ENCODE data around the gene PDZD2.
"Not testable (repeated sequence)": the region's sequence is repeated elsewhere in the genome, so short reads cannot be mapped to it uniquely, and the experiment has no call there.

PDZD2 gene

GRCh38 chr5:31692561-31693221 lies 53.8 kb downstream of the PDZD2 start:
- no peak for DNase-seq

GRCh38 chr5:31698673-31699072 lies 59.7 kb downstream of the PDZD2 start:
- no peak for DNase-seq

GRCh38 chr5:31701642-31702299 lies 62.8 kb downstream of the PDZD2 start:
- no peak for DNase-seq

- DNase-seq: no peak
These were observed 63.8 kb downstream of the PDZD2 start for GRCh38 chr5:31702712-31703111.

DNA sequence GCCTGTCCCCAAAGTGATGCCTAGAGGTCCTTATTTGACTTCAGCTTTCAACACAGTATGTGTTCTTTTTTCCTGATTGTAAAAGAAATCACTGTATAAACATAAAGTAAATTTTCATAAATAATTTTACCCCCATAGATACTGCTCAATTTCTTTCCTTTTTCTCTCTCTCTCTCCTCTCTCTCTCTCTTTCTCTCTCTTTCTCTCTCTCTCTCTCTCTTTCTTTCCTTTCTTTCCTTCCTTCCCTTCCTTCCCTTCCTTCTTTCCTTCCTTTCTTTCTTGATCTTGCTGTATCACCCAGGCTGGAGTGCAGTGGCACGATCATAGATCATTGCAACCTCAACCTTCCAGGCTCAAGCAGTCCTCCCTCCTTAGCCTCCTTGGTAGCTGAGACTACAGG lies 64.8 kb downstream of the PDZD2 start:
- DNase-seq: no peak

- no peak for DNase-seq
These were observed 67.3 kb downstream of the PDZD2 start for GRCh38 chr5:31706186-31706585.

DNA sequence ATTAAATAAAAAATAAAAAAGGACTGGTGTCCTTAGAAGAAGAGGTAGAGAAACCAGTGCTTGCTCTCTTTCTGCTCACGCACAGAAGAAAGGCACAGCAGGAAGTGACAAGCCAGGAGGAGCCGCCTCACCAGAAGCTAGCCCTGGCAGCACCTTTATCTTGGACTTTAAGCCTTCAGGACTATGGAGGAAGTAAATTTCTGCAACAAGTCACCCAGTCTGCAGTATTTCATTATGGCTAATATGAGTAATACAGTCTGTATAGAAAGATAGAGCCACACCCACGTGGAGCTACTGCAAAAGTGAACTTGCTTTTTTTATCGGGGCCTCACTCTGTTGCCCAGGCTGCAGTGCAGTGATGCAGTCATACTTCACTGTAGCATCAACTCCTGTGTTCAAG lies 68.4 kb downstream of the PDZD2 start:
- no peak for DNase-seq

DNA sequence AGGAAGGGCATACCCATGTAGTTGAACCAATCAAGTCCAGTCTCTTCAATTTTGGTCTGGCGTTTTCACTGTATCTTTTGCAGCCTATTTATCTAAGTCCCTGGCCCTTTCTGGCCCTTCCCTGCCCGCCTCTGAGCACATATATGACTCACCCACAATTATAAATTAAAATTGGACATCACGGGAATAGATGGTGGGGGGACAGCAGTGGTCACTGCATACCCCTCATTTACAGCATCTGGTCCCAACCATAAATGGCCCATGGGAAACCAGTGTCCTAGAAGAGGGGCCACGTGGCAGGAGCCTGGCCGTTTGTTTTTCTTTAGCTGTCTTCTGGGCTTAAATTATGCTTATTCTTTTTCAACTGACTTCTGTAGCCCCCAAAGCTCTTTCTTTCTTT lies 69.2 kb downstream of the PDZD2 start:
- no peak for DNase-seq

GRCh38 chr5:31711363-31711762 lies 72.4 kb downstream of the PDZD2 start:
- no peak for DNase-seq

DNA sequence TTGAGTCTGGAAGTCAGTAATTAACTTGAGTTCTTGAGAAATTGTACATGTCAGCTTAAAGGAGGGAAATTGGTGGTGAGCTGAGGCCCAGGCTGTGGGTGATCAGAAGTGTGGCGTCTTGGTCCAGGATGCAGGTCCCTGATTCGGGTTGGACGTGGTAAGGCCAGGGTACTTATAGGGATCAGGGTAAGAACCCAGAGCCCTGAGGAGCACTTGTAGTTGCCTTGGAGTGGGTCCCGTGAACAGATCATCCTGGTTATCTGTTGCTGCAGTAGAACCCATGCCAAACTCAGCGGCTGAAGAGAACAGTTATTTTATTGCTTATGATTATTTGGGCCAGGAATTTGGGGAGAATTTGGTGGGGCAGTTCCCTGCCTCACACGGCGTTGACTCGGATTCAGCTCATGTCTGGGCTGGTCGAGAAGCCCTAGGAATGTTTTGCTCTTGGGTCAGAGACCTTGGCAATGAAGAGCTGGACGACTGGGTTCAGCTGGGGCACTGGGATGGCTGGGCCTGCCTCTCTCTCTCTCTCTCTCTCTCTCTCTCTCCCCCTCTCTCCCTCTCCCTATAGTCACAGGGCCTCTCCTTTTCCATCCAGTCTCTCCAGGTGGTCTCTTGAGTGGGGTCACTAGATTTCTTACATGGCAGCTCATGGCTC lies 73.1 kb downstream of the PDZD2 start:
- no peak for DNase-seq

DNA sequence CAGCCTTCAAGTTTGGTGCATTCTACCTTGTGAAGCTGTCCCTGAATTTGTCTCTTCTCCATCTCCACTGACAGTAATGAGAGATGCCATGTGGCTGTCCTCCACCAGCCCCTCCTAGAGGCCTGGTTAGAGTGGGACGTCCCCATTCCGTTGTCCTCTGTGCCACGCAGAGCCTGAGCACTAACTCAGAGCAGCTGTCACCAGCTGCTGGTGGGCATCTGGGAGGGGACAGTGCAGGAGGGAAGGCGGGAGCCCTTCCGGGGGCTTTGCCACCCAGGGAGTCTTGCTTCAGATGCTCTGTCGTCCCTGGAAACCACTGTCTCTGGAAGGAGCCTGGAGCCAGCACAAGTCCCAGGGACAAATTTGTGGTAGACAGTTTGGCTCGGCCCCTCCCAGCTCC lies 78.6 kb downstream of the PDZD2 start:
- no peak for DNase-seq

GRCh38 chr5:31720004-31720403 lies 81.1 kb downstream of the PDZD2 start:
- DNase-seq: no peak

GRCh38 chr5:31720811-31721345 lies 81.9 kb downstream of the PDZD2 start:
- no peak for DNase-seq

DNA sequence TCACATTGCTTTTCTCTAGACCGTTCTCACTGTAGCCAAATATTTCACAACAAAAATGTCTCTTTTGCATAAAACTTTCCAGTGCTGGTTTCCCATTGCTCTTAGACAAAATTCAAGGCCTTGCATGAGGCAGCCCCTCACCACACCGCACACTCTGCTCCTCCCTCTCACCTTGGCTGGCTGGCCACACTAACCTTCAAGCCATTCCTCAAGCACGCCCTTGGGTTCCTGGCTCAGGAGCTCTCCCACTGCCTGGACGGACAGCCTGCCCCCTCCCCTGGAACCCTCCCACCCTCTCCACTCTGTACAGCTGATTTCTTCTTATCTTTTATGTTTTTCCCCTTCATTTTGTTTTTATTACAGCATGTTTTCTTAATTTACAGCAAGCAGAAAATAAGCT lies 83.2 kb downstream of the PDZD2 start:
- DNase-seq: no peak

DNA sequence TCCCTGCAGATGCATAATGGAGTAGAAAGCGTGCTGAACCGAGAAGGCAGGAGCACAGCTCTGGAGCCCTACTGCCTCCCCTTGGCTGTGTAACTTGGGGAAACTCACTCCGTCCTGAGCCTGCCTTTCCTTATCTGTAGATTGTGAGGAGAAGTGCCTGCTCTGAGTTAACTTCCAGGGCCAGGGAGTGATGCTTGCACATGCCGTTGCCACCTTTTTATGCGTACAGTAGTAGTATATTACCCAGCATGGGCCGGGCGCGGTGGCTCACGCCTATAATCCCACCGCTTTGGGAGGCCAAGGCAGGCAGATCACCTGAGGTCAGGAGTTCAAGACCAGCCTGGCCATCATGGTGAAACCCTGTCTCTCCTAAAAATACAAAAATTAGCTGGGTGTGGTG lies 87.1 kb downstream of the PDZD2 start:
- DNase-seq: no peak

DNA sequence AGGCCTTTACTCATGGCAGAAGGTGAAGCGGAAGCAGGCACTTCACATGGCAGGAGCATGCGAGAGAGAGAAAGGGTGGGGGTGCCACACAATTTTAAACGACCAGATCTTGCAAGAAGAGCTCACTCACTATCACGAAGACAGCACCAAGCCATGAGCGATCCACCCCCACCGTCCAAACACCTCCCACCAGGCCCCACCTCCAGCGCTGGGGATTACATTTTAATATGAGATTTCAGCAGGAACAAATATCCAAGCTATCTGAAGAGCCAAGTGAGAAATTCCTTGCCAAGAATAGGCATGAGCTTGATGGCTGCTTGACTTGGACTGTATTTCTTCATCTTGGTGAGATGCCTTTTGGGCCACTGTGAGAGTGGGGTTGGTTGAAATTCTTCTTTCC lies 88.0 kb downstream of the PDZD2 start:
- DNase-seq: no peak

GRCh38 chr5:31728039-31728438 lies 89.1 kb downstream of the PDZD2 start:
- no peak for DNase-seq

DNA sequence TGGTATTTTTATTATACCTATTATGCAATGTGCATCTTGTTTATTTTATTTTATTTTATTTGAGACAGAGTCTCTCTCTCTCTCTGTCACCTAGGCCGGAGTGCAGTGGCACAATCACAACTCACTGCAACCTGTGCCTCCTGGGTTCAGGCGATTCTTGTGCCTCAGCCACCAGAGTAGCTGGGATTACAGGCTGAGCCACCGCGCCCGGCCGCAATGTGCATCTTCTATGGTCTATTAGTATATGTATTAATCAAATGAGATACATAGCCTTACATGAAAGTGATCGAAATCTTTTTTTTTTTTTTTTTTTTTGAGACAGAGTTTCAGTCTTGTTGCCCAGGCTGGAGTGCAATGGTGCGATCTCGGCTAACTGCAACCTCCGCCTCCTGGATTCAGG lies 89.9 kb downstream of the PDZD2 start:
- not testable (repeated sequence) for DNase-seq

- no peak for DNase-seq
These were observed 91.2 kb downstream of the PDZD2 start for GRCh38 chr5:31730139-31730538.

GRCh38 chr5:31731016-31731415 lies 92.1 kb downstream of the PDZD2 start:
- DNase-seq: no peak

DNA sequence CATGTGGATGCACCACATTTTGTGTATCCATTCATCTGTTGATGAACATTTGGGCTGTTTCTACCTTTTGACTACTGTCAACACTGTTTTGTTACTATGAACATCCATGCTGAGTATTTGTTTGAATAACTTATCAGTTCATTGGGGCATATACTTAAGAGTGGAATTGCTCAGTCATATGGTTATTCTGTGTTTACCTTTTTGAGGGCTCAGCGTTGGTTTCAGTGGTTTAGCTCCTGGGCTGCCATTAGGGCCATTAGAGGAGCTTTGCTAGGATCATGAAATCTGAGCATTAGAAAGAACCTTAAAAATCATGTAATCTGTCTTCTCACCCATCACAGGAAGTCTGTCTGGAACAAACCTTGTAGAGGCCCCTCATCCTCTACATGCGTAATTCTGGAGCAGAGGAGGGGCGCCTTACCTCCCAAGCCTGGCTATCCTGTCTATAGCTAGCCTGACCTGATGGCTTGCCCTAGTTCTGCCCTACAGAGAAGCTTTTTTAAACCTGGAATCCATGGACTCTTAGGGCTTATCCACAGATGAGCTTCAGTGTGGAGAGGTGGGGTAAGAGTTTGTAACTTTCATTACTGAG lies 92.9 kb downstream of the PDZD2 start:
- no peak for DNase-seq

- DNase-seq: not testable (repeated sequence)
These were observed 93.9 kb downstream of the PDZD2 start for GRCh38 chr5:31732821-31733220.

DNA sequence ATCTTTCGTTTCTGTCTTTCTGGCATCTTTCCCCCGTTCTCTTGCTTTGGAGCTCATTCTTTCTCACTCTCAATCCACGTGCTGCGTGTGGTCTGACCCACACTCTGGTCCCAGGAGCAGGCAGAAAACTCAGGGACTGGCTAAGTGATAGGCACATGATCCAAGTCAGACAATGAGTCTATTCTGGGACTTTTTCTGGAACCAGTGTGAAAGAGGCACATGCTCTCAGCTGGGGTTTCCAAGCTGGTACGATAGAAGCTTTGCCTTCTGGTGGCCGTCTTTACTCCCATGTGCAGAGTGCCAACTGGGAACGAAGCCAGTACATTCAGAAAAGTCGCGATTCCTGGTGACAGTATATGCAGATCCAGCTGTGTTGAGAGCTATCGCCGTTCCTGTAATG lies 94.4 kb downstream of the PDZD2 start:
- no peak for DNase-seq

GRCh38 chr5:31736127-31736526 lies 97.2 kb downstream of the PDZD2 start:
- no peak for DNase-seq

All from fibroblast of skin of right biceps (primary cell).